ENCODE data around the gene OLFML1. TPM values are rescaled to one million over a fixed set of nuclear protein-coding genes. Genes with fewer than 3 reads are reported as not detected.

Gene OLFML1
- total and polyA plus RNA-seq, 2 of the 13 experiments (the other 11 are each of a cell fraction or from before 2014, with no cell fraction given): 0.89 to 0.90 TPM

DNA sequence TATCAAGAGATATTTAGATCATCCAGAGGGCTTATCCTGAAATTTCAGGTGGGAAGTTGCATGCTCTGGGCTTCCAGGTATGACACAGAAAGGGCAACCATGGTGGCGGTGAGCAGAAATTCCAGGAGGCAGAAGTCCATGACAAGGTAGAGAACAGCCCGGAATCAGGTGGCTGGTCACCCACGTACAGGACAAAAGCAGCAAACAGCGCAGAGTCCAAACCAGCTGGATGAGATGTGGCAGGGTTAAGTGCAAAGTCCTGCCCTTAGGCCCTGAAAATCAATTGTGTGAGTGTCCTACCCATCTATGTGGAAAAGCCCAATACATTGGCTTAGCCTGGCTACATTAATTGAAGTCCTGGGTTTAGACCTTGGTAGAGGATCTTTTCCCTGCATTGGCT is 40.1 kb downstream of the OLFML1 start (continued):
- no peak for TF ChIP-seq ZBTB8A (CRISPR knock-in tag; IDR thresholded peaks at IDR 0.05; ENCODE audit: borderline replicate concordance, low read depth)
- no peak for TF ChIP-seq ZNF629 (CRISPR knock-in tag; conservative IDR thresholded peaks at IDR 0.05)
- no peak for TF ChIP-seq ZSCAN31 (CRISPR knock-in tag; IDR thresholded peaks at IDR 0.05; ENCODE audit: low read depth)
- peak; percentile 68; the same call in 1 of the 2 replicates for TF ChIP-seq ZNF292 (CRISPR knock-in tag; IDR thresholded peaks at IDR 0.05; ENCODE audit: borderline replicate concordance, low read depth)
- TF ChIP-seq MXD4 (CRISPR knock-in tag; IDR thresholded peaks at IDR 0.05): no peak
- TF ChIP-seq ZNF460 (CRISPR knock-in tag; IDR thresholded peaks at IDR 0.05; ENCODE audit: borderline replicate concordance): no peak; the same call in 1 of the 2 replicates
- TF ChIP-seq ZNF33A (CRISPR knock-in tag; IDR thresholded peaks at IDR 0.05; ENCODE audit: borderline replicate concordance): no peak
- TF ChIP-seq ZC3H4 (CRISPR knock-in tag; IDR thresholded peaks at IDR 0.05; ENCODE audit: borderline replicate concordance): no peak
- TF ChIP-seq RCOR2 (CRISPR knock-in tag; IDR thresholded peaks at IDR 0.05): peak; percentile 35; the same call in 1 of the 2 replicates
- peak; percentile 75; the same call in 1 of the 2 replicates for TF ChIP-seq FOXO1 (CRISPR knock-in tag; IDR thresholded peaks at IDR 0.05)
- TF ChIP-seq FOXC1 (CRISPR knock-in tag; IDR thresholded peaks at IDR 0.05; ENCODE audit: borderline replicate concordance): no peak
- no peak for TF ChIP-seq MTA3 (CRISPR knock-in tag; IDR thresholded peaks at IDR 0.05)
- TF ChIP-seq, protein P1, sequence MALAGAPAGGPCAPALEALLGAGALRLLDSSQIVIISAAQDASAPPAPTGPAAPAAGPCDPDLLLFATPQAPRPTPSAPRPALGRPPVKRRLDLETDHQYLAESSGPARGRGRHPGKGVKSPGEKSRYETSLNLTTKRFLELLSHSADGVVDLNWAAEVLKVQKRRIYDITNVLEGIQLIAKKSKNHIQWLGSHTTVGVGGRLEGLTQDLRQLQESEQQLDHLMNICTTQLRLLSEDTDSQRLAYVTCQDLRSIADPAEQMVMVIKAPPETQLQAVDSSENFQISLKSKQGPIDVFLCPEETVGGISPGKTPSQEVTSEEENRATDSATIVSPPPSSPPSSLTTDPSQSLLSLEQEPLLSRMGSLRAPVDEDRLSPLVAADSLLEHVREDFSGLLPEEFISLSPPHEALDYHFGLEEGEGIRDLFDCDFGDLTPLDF (CRISPR knock-in tag; IDR thresholded peaks at IDR 0.05): no peak
- TF ChIP-seq GATAD1 (CRISPR knock-in tag; IDR thresholded peaks at IDR 0.05): no peak
- TF ChIP-seq, protein P2, sequence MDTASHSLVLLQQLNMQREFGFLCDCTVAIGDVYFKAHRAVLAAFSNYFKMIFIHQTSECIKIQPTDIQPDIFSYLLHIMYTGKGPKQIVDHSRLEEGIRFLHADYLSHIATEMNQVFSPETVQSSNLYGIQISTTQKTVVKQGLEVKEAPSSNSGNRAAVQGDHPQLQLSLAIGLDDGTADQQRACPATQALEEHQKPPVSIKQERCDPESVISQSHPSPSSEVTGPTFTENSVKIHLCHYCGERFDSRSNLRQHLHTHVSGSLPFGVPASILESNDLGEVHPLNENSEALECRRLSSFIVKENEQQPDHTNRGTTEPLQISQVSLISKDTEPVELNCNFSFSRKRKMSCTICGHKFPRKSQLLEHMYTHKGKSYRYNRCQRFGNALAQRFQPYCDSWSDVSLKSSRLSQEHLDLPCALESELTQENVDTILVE (CRISPR knock-in tag; IDR thresholded peaks at IDR 0.05): no peak
- no peak for TF ChIP-seq SNAPC2 (CRISPR knock-in tag; IDR thresholded peaks at IDR 0.05)
- TF ChIP-seq, protein P3, sequence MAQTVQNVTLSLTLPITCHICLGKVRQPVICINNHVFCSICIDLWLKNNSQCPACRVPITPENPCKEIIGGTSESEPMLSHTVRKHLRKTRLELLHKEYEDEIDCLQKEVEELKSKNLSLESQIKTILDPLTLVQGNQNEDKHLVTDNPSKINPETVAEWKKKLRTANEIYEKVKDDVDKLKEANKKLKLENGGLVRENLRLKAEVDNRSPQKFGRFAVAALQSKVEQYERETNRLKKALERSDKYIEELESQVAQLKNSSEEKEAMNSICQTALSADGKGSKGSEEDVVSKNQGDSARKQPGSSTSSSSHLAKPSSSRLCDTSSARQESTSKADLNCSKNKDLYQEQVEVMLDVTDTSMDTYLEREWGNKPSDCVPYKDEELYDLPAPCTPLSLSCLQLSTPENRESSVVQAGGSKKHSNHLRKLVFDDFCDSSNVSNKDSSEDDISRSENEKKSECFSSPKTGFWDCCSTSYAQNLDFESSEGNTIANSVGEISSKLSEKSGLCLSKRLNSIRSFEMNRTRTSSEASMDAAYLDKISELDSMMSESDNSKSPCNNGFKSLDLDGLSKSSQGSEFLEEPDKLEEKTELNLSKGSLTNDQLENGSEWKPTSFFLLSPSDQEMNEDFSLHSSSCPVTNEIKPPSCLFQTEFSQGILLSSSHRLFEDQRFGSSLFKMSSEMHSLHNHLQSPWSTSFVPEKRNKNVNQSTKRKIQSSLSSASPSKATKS (CRISPR knock-in tag; IDR thresholded peaks at IDR 0.05): no peak
- TF ChIP-seq ZNF605 (CRISPR knock-in tag; IDR thresholded peaks at IDR 0.05): no peak
- TF ChIP-seq, protein P4, sequence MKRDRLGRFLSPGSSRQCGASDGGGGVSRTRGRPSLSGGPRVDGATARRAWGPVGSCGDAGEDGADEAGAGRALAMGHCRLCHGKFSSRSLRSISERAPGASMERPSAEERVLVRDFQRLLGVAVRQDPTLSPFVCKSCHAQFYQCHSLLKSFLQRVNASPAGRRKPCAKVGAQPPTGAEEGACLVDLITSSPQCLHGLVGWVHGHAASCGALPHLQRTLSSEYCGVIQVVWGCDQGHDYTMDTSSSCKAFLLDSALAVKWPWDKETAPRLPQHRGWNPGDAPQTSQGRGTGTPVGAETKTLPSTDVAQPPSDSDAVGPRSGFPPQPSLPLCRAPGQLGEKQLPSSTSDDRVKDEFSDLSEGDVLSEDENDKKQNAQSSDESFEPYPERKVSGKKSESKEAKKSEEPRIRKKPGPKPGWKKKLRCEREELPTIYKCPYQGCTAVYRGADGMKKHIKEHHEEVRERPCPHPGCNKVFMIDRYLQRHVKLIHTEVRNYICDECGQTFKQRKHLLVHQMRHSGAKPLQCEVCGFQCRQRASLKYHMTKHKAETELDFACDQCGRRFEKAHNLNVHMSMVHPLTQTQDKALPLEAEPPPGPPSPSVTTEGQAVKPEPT (CRISPR knock-in tag; IDR thresholded peaks at IDR 0.05; ENCODE audit: low read depth): no peak
- TF ChIP-seq SCMH1 (CRISPR knock-in tag; IDR thresholded peaks at IDR 0.05; ENCODE audit: borderline replicate concordance): no peak
- TF ChIP-seq RAD21 (CRISPR knock-in tag; IDR thresholded peaks at IDR 0.05): no peak
- no peak for TF ChIP-seq SMAD9 (CRISPR knock-in tag; IDR thresholded peaks at IDR 0.05)
- TF ChIP-seq PHF20 (CRISPR knock-in tag; IDR thresholded peaks at IDR 0.05): no peak
- no peak for TF ChIP-seq CREM (IDR thresholded peaks at IDR 0.05)
- no peak for TF ChIP-seq CREM (CRISPR knock-in tag; IDR thresholded peaks at IDR 0.05)
- TF ChIP-seq PTBP1 (IDR thresholded peaks at IDR 0.05; ENCODE audit: low read depth, low read length, poor library complexity, severe bottlenecking): no peak
- TF ChIP-seq KLF13 (CRISPR knock-in tag; IDR thresholded peaks at IDR 0.05): no peak
- TF ChIP-seq ARNTL (CRISPR knock-in tag; IDR thresholded peaks at IDR 0.05): no peak; the same call in 1 of the 2 replicates

Measured in HepG2 (cell line).